ENCODE measurements around the gene COX6B1.
"Not testable (repeated sequence)": the region's sequence is repeated elsewhere in the genome, so short reads cannot be mapped to it uniquely, and the experiment has no call there.

Gene COX6B1

DNA sequence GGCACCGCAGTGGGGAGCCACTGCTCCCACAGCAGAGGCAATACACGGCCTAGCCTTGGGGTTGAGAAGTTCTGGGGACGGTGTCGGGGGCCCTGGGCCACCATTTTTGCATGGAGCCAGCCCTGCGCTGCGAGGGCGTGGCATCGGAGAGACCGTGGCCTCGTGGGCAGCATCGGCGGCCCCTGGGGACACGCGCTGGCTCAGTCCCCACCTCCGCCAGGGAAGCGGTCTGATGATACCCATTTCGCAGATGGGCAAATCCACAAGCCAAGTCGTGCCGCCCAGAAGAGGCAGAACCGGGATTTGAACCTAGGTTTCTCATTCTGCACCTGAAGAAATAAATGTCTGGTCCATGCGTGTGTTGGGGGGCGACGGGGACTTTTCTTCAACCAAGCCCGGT, 17.0 kb downstream of the COX6B1 start:
- no peak for DNase-seq (ENCODE audit: low read depth in 4 of 4, low spot score in 1 of 4)

DNA sequence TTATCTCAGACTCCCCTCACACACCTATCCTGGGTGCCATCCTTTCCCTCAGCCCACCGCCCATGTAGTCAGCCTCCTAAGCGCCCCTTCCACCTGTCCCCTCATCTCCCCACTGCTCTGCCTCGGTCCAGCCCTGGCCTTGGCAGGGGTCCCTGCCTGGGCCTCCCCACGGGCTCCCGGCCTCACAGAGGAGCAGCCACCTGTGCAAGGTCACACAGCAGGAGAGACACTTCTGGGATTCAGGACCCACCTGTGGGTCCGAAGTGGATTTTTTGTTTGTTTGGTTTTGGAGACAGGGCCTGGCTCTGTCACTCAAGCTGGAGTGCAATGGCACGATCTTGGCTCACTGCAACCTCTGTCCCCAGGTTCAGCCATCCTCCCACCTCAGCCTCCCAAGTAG, 17.5 kb downstream of the COX6B1 start:
- no peak for DNase-seq (ENCODE audit: low read depth in 4 of 4, low spot score in 1 of 4)

DNA sequence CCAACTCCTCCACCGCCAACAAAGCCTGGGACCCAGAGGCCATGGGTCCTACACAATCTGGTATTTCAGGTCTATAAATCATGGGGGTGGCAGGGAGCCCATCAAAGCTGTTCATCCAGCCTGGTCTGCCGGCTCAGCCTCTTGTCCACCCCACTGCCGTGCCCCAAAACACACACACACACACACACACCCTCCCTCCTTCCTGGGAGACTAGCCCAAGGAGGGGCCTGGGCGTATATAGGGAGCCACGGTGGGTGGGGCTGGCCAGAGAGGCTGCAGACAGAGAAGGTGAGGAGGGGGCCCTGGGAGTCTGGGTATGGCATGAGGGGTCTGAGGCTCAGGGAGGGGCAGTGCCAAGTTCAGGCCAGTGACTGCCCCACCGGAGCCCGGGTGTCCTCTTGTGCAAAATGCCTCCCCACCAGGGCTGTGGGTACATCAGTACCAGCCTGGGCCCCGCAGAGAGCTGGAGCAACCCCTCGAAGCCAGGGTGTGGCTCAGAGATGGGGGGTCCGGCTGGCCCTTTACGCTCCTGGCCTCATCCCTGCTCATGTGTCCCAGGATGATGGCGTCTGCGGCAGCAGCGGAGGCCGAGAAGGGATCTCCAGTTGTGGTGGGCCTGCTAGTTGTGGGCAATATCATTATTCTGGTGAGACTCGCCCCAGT, 18.3 kb downstream of the COX6B1 start, which contains the start of gene UPK1A:
Gene UPK1A (plus strand): TSS at position 267 of the 663 bp plus-strand sequence. CDS start 296 bp downstream, at position 563.
- no peak for DNase-seq (ENCODE audit: low read depth in 4 of 4, low spot score in 1 of 4)

DNA sequence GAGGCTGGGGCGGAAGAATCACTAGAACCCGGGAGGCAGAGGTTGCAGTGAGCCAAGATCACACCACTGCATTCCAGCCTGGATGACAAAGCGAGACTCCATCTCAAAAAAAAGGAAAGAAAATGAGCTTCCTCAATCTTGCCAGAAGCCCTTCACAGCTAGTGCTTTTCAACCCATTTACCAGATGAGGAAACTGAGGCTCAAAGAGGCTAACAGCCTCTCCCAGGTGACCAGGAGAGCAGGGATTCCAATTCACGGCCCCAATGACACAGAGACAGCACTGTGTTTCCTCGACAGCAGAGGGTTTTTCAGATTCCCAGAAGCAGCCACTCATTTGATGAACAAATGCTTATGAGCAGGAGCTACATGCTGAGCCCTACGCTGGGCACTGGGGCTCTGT, 21.4 kb downstream of the COX6B1 start:
- DNase-seq (ENCODE audit: low read depth in 4 of 4, low spot score in 1 of 4) = no peak

DNA sequence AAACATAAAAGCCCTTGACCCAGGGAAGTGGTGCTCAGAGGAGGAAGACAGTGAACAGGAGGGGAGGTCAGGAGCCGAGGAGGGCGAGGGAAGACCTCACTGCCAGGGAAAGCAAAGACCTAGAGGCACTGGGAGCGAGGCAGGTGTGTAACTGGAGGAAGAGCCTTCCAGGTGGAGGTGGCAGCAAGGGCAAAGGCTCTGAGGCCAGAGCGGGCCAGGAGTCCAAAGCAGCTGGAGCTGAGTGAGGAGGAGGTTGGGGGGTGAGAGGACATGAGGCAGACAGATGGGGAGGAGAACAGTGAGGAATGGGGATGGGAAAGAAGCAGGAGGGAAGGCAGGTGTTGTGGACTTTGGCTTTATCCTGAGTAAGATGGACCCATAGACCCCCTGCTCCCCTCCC, 21.9 kb downstream of the COX6B1 start:
- no peak for DNase-seq (ENCODE audit: low read depth in 4 of 4, low spot score in 1 of 4)

DNA sequence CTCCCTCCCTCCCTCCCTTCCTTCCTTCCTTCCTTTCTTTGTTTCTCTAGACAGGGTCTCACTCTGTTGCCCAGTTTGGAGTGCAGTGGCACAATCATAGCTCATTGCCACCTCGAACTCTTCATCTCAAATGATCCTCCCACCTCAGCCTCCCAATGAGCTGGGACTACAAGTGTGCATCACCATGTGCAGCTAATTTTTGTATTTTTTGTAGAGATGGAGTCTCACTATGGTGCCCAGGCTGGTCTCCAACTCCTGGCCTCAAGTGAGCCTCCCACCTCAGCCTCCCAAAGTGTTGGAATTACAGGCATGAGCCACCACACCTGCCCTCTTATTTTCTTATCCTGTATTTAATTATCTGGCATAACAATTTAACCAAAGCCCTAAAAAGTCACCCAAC, 22.6 kb downstream of the COX6B1 start:
- DNase-seq (ENCODE audit: low read depth in 4 of 4, low spot score in 1 of 4) = no peak

DNA sequence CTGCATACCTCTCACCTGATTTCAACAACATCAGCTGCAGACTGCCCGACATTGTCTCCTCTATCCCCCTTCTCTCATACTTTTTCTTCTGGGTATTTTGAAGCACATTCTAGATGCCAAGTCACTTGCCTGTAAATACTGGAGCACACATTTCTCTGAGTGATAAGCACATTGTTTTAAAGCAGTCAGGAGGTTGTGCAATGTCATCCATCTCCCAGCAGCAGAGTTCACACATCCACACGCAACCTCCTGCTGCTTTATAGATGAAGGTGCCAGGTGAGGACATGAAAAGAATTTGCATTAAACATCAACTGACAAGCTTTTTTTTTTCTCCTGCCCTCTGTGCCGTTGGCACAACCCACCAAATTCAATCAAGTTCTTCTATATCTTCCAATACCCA, 23.7 kb downstream of the COX6B1 start:
- no peak for DNase-seq (ENCODE audit: low read depth in 4 of 4, low spot score in 1 of 4)

DNA sequence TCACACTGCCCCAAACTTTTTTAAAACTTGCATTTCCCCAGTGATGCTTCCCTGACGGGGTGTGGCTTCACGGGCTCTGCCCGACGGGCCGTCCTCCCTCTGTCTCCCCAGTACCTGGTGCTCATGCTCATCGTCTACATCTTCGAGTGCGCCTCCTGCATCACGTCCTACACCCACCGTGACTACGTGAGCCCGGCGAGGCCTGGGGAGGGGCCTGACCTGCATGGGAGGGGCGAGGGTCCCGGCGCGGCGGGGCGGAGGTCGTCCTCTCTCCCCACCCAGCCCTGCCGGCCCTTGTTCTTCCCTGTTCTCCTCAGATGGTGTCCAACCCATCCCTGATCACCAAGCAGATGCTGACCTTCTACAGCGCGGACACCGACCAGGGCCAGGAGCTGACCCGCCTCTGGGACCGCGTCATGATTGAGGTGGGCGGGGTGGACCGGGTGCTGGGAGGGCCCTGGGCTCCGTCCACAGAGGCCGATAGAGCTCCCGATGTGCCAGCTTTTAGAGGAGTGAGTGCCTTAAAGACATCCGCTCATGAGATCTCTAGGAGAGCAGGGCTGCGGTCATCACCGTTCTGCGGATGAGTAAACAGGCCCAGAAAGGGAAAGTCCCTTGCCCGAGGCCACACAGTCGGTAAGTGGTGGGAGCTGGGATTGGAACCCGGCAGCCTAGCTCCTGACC, 25.1 kb downstream of the COX6B1 start:
- DNase-seq (ENCODE audit: low read depth in 4 of 4, low spot score in 1 of 4) = peak in 3 of 4 experiments; percentile 6 to 43 (median 25)

DNA sequence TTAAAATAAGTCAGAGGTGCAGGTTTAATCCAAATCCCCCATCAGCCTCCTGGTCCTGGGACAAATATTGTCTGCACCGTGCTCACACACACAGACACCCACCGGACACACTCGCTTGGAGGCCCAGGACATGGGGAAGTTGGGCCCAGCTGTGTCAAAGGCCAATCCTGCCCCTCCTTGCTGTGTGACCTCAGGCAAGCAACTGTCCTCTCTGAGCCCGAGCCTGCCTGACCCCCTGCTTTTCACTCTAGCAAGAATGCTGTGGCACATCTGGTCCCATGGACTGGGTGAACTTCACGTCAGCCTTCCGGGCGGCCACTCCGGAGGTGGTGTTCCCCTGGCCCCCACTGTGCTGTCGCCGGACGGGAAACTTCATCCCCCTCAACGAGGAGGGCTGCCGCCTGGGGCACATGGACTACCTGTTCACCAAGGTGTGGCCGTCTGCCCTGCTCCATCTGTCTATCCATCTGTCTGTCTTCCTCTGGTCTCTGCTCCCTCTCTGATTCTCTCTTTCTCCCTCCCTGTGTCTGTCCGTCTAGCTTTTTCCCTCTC, 27.5 kb downstream of the COX6B1 start:
- DNase-seq (ENCODE audit: low read depth in 4 of 4, low spot score in 1 of 4) = no peak

DNA sequence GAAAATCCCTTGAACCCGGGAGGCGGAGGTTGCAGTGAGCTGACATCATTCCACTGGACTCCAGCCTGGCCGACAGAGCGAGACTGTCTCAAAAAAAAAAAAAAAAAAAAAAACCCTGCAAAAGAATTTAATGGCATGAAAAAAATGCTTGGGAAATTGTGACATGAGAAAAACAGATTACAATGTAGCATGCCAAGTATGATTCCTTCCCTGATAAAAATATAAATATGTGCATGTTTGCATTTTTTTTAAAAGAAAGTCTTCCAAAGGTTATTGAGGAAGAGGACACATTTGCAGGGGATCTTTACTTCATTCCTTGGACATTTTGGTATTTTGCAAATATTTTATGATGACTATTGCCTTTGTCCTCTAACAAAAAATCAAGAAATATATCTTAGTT, 41.7 kb downstream of the COX6B1 start:
- no peak for DNase-seq (ENCODE audit: low read depth in 4 of 4, low spot score in 1 of 4)

DNA sequence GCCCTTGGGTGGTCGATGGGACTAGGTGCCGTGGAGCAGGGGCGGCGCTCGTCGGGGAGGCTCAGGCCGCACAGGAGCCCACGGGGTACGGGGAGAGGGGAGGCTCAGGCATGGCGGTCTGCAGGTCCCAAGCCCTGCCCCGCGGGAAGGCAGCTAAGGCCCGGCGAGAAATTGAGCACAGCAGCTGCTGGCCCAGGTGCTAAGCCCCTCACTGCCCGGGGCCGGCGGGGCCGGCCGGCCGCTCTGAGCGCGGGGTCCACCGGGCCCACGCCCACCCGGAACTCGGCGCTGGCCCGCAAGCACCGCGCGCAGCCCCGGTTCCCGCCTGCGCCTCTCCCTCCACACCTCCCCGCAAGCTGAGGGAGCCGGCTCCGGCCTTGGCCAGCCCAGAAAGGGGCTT, 43.0 kb downstream of the COX6B1 start:
- DNase-seq (ENCODE audit: low read depth in 4 of 4, low spot score in 1 of 4) = not testable (repeated sequence)

DNA sequence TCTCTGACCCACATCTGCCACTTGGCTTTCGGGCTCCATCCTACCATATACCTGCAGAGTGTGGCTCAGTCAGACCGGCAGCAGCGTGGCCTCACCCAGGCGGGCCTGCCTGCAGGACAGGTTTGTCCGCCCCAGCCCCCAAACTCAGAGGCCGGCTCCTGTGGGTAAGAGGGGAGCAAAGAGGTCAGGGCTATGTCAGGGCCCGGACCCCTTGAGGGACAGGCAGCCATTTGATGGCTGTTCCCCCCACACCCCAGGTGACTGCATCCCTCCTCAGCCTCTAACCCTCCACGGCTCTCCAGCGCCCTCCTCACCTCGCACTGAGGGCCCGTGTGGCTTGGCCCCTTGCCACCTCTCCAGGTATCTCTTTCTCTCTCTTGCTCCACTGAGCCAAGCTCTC, 43.9 kb downstream of the COX6B1 start:
- DNase-seq (ENCODE audit: low read depth in 4 of 4, low spot score in 1 of 4) = no peak

DNA sequence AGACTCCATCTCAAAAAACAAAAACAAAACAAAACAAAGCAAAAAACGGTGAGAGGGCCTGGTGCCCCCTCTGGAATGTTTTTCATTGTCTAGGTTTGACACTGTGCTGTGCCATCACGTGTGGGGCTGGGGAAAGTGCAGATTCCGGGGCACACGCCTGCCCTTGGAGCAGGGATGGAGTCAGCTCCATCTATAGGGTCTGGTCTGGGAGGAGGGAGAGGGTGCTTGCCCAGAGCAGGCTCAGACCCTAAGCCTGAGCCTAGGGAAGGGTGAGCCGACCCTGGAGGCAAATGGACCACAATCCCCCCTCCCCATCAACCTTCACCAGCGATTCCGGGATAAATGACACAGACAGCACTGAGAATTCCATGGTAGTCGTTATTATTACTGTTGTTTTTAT, 45.3 kb downstream of the COX6B1 start:
- no peak for DNase-seq (ENCODE audit: low read depth in 4 of 4, low spot score in 1 of 4)

DNA sequence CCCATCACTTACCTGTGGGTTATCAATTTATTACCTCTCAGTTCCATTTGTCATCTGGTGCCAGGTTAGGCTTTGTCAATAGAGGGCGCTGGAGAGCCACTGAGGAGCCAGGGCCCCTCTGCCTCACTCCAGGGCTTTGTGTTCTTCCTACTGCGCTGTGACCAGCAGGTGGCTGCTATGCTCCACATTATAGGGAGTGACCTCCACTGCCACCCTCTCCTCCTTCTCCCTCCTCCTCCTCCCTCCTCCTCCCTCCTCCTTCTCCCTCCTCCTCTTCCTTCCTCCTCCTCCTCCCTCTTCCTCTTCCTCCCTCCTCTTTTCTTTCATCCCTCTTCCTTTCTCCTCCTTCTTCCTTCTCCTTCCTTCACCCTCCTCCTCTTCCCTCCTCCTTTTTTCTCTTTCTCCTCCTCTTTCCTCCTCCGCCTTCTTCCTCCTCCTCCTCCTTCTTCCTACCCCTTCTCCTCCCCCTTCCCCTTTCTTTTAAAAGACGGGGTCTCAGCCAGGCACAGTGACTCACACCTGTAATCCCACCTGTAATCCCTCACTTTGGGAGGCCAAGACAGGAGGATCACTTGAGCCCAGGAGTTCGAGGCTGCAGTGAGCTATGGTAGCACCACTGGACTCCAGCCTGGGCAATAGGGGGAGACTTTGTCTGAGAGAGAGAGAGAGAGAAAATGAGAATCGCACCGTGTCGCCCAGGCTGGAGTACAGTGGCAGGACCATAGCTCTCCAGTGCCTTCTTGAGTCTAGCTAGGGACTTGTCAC, 45.9 kb downstream of the COX6B1 start:
- DNase-seq (ENCODE audit: low read depth in 4 of 4, low spot score in 1 of 4) = peak; percentile 82 to 93 (median 87)

DNA sequence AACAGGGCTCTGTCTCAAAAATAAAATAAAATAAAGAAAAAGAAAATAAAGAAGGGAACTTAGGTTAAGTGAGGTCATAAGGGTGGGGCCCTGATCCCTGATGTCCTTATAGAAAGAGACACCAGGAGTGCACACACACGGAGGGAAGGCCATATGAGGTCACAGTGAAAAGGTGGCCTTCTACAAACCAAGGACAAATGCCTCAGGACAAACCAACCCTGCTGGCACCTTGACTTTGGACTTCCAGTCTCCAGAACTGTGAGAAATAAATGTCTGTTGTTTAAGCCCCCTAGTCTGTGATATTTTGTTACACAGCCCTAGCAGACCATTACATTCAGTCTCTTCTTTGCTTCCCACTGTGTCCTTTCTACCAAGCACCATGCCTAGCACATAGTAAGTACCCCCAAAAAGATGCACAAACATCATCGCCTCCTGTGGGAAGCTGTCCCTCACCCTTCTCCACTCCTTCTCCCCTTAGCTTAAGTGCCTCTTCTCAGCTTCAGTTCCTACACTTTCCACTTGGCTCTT, 47.8 kb downstream of the COX6B1 start:
- no peak for DNase-seq (ENCODE audit: low read depth in 4 of 4, low spot score in 1 of 4)

DNA sequence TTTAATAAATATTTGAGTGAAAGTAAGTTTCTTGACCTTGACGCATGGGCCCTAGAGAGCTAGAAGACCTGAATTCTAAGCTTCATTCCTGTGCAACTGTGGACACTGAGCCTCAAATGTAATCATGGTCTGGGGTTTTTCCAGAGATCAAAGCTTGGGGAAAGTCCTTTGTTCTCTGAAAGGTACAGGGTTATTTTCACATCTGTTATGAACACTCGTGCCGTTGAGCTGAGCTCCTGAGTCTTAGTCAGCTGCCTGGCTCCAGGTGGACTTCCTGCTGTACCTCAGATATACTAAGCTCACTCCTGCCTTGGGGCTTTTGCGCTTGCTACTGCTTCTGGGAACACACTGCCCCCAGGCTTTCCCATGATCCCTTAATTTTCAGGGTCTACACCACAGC, 48.7 kb downstream of the COX6B1 start:
- DNase-seq (ENCODE audit: low read depth in 4 of 4, low spot score in 1 of 4) = no peak

DNA sequence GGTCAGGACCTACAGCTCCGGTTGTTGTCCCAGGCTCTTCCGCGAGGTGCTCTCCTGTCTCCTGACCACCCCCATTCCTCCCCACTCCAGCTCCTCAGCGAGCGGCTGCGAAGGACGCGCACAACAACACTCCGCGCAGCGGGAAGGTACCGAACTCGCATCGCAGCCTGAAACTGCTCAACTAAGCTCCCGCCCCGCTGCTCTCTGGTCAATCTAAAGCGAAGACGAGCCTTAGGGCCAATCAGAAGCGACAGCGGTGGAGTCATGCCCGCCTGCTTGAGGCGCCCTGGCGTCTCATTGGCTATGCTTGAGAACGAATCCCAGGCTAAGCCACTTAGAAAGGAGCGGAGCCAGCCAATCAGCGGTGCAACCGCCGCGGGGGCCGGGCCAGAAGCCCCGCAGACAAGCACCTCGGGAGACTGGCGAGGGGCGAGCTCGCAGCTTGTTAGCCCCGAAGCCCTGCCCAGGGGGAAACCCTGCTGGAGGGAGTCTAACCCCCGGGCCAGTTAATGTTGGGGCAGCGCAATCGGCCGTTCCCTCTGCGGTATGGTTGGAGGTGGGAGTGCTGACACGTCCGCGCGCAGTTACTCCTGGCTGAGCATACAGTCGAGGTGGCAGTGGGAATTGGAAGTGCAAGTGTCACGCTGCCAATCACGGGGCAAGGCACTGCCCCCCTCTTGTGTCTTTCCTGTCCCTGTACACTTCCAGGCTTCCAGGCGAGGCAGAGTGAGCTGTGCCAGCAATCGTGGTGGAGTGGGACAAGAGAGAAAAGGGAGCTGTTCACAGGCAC, 54.3 kb downstream of the COX6B1 start:
- peak; percentile 74 to 93 (median 82) for DNase-seq (ENCODE audit: low read depth in 4 of 4, low spot score in 1 of 4)

DNA sequence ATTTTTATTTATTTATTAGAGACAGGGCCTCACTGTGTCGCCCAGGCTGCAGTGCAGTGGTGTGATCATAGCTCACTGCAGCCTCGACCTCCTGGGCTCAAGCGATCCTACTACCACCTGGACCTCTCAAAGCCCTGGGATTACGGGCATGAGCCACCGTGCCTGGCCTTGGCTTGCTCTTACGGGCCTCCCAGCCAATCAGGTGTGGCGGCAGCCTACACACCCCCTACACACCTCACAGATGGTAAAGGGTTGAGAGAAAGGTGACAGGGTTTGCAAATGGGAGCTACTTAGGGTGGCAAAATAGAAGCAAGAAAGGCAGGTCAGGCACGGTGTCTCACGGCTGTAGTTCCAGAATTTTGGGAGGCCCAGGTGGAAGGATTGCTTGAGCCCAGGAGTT, 55.2 kb downstream of the COX6B1 start:
- DNase-seq (ENCODE audit: low read depth in 4 of 4, low spot score in 1 of 4) = no peak

DNA sequence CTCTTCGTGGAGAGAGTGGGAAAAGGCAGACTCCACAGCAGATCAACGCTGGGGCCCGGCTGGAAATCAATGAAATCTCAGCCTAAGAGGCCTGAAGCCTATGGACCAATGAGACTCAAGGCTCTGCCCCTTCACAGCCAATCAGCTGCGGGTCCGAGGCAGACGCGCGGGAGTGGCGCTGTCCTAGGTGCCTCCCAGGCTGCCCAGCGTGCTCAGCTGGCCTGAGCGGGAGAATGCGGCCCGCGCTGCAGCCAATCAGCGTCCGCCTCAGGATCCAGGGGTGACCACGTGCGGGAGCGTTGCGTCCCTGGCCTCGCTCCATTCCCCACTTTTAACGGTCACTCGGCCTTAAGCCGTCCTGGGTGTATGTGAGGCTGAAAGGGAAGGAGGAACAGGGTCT, 56.1 kb downstream of the COX6B1 start, which contains the start of gene ZBTB32:
Gene ZBTB32 (plus strand): TSS at position 341 of the 400 bp plus-strand sequence. CDS start 10,069 bp downstream, outside the sequence.
- no peak for DNase-seq (ENCODE audit: low read depth in 4 of 4, low spot score in 1 of 4)

Measured in stimulated activated CD4-positive, alpha-beta T cell treated with anti-CD3 and anti-CD28 coated beads, Interleukin-1b, Interleukin-23, amount 100 ng/mL, for 24 hours (primary cell).